Measurements from ENCODE around the gene PIF1.

PIF1 gene

GRCh38 chr15:64865998-64866520 is 40.6 kb upstream of the PIF1 start:
- H3F3A ChIP-seq (ENCODE audit: control insufficient read depth, insufficient read depth), result no peaks in the 10 kb centered on the region
- peaks cover 37% of the 10 kb centered on the region for H3K36me3 ChIP-seq (ENCODE audit: control insufficient read depth, low read length)
- no peaks in the 10 kb centered on the region for H3K9me2 ChIP-seq (replicated peaks; ENCODE audit: control insufficient read depth, low read length)
- no peaks in the 10 kb centered on the region for H4K20me1 ChIP-seq (ENCODE audit: control insufficient read depth, insufficient read depth, low read depth, low read length)
- H3K4me3 ChIP-seq (ENCODE audit: low read length), result no peak overlapping the region
- no peak for TF ChIP-seq EZH2phosphoT487 (IDR thresholded peaks at IDR 0.05; ENCODE audit: borderline replicate concordance, low read length)
- TF ChIP-seq, protein P1, sequence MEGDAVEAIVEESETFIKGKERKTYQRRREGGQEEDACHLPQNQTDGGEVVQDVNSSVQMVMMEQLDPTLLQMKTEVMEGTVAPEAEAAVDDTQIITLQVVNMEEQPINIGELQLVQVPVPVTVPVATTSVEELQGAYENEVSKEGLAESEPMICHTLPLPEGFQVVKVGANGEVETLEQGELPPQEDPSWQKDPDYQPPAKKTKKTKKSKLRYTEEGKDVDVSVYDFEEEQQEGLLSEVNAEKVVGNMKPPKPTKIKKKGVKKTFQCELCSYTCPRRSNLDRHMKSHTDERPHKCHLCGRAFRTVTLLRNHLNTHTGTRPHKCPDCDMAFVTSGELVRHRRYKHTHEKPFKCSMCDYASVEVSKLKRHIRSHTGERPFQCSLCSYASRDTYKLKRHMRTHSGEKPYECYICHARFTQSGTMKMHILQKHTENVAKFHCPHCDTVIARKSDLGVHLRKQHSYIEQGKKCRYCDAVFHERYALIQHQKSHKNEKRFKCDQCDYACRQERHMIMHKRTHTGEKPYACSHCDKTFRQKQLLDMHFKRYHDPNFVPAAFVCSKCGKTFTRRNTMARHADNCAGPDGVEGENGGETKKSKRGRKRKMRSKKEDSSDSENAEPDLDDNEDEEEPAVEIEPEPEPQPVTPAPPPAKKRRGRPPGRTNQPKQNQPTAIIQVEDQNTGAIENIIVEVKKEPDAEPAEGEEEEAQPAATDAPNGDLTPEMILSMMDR (IDR thresholded peaks at IDR 0.05; ENCODE audit: low read depth, low read length, poor library complexity, severe bottlenecking), result no peak
- no peak overlapping the region for H3K4me2 ChIP-seq (ENCODE audit: low read length)
- H3K4me1 ChIP-seq (ENCODE audit: control insufficient read depth, low read length), result peaks cover 25% of the 10 kb centered on the region
- H3K27me3 ChIP-seq (ENCODE audit: control insufficient read depth, low read length), result no peaks in the 10 kb centered on the region
- H3K27ac ChIP-seq (ENCODE audit: low read depth, low read length), result no peak overlapping the region
- H3K9me3 ChIP-seq (ENCODE audit: control insufficient read depth, insufficient read depth, low read length), result no peaks in the 10 kb centered on the region
- H3K79me2 ChIP-seq (ENCODE audit: control insufficient read depth, low read length), result no peaks in the 10 kb centered on the region

- TF ChIP-seq, protein P1 (IDR thresholded peaks at IDR 0.05; ENCODE audit: low read depth, low read length, poor library complexity, severe bottlenecking), result no peak
- no peak for TF ChIP-seq EZH2phosphoT487 (IDR thresholded peaks at IDR 0.05; ENCODE audit: borderline replicate concordance, low read length)
- peaks cover 28% of the 10 kb centered on the region for H3K4me1 ChIP-seq (ENCODE audit: control insufficient read depth, low read length)
- no peak overlapping the region for H3K27ac ChIP-seq (ENCODE audit: low read depth, low read length)
Measured at GRCh38 chr15:64865126-64865997, 39.9 kb upstream of the PIF1 start.

DNA sequence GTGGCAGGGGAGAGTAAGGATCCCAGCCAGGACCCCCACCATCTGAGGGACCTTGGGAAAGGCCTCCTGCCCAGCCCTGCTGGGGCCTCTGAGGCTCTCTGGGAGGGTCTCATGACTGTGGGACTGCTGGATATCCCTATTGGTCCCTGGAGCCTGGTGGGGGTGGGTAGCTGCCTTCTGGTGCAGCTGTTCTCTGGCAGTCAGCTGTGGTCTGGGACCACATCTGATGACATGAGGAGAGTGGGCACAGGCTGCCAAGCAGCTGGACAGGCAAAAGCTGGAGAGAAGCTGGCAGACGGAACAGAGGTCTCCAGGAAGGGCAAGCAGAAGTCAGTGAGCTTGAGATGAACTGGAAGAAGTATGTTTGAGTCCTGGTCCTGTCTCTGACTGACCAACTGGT is 38.6 kb upstream of the PIF1 start:
- Histone ChIP-seq H3K27ac (ENCODE audit: low read depth, low read length) (no peak overlapping the region), H3K36me3 (ENCODE audit: control insufficient read depth, low read length) (peaks cover 52% of the 10 kb centered on the region), H4K20me1 (ENCODE audit: control insufficient read depth, insufficient read depth, low read depth, low read length) (no peaks in the 10 kb centered on the region), H3K9me3 (ENCODE audit: control insufficient read depth, insufficient read depth, low read length) (no peaks in the 10 kb centered on the region), H3F3A (ENCODE audit: control insufficient read depth, insufficient read depth) (no peaks in the 10 kb centered on the region), H3K9me2 (replicated peaks; ENCODE audit: control insufficient read depth, low read length) (no peaks in the 10 kb centered on the region), H3K4me1 (ENCODE audit: control insufficient read depth, low read length) (peaks cover 22% of the 10 kb centered on the region), H3K4me2 (ENCODE audit: low read length) (no peak overlapping the region), H3K27me3 (ENCODE audit: control insufficient read depth, low read length) (no peaks in the 10 kb centered on the region), H3K79me2 (ENCODE audit: control insufficient read depth, low read length) (peaks cover 3% of the 10 kb centered on the region), H3K4me3 (ENCODE audit: low read length) (no peak overlapping the region)
- no peak for TF ChIP-seq EZH2phosphoT487 (IDR thresholded peaks at IDR 0.05; ENCODE audit: borderline replicate concordance, low read length)
- TF ChIP-seq, protein P1 (IDR thresholded peaks at IDR 0.05; ENCODE audit: low read depth, low read length, poor library complexity, severe bottlenecking), result no peak

More at GRCh38 chr15:64865126-64865997, 39.9 kb upstream of the PIF1 start:
- H3K79me2 ChIP-seq (ENCODE audit: control insufficient read depth, low read length), result no peaks in the 10 kb centered on the region
- no peak overlapping the region for H3K4me2 ChIP-seq (ENCODE audit: low read length)
- H3K9me2 ChIP-seq (replicated peaks; ENCODE audit: control insufficient read depth, low read length), result no peaks in the 10 kb centered on the region
- no peaks in the 10 kb centered on the region for H3K9me3 ChIP-seq (ENCODE audit: control insufficient read depth, insufficient read depth, low read length)
- H3K27me3 ChIP-seq (ENCODE audit: control insufficient read depth, low read length), result no peaks in the 10 kb centered on the region
- no peak overlapping the region for H3K4me3 ChIP-seq (ENCODE audit: low read length)
- H4K20me1 ChIP-seq (ENCODE audit: control insufficient read depth, insufficient read depth, low read depth, low read length), result no peaks in the 10 kb centered on the region
- no peaks in the 10 kb centered on the region for H3F3A ChIP-seq (ENCODE audit: control insufficient read depth, insufficient read depth)
- peaks cover 44% of the 10 kb centered on the region for H3K36me3 ChIP-seq (ENCODE audit: control insufficient read depth, low read length)
